Caco-2 (cell line): ENCODE data around the gene GAS5. TPM values are rescaled to one million over a fixed set of nuclear protein-coding genes. Genes with fewer than 3 reads are reported as not detected.

ENCODE experiments used
- BruUV-seq: library from RNA; stranded (reverse); fragments of 400-500 nt; replicated peaks from 2 replicates; lab custom pipeline; 2021; lab: Mats Ljungman, UMichigan
- CTCF ChIA-PET: fragments of 300-600 bp; sonication (Branson Sonifier 250); formaldehyde crosslinking; loops from one replicate; lab custom pipeline; 2022; ENCODE audit warnings: antibody characterized with exemption; lab: Charles Lee
- POLR2A ChIA-PET: fragments of 300-600 bp; sonication (Branson Sonifier 250); formaldehyde crosslinking; loops from one replicate; lab custom pipeline; 2022; ENCODE audit warnings: antibody characterized with exemption; lab: Charles Lee
- DNase-seq, 2 experiments: peaks; one replicate each; pipeline versions ENCODE4 v3.0.0 to v3.0.0-alpha.2; 2020 to 2022
- H3K27me3 ChIP-seq: replicated peaks from 2 replicates; pipeline ENCODE4 v1.6.0; 2011; ENCODE audit warnings: low read length; ENCODE audit not compliant: control insufficient read depth, insufficient read depth
- H3K36me3 ChIP-seq: 2 replicates; pipeline ENCODE4 v1.5.1; 2011; ENCODE audit warnings: low read length; ENCODE audit not compliant: control insufficient read depth, insufficient read depth
- H3K4me1 ChIP-seq: fragments of 250-450 bp; sonication (Bioruptor Pico); 2 replicates; pipeline ENCODE4 v1.5.1; 2020; ENCODE audit warnings: mild to moderate bottlenecking
- H3K4me3 ChIP-seq: 2 replicates; pipeline ENCODE4 v1.5.1; 2011; ENCODE audit warnings: low read depth, mild to moderate bottlenecking, control low read depth, low read length
- H3K9me3 ChIP-seq: fragments of 250-450 bp; sonication (Bioruptor Pico); 2 replicates; pipeline ENCODE4 v1.5.1; 2020; ENCODE audit warnings: mild to moderate bottlenecking, moderate library complexity
- H3K27ac Mint-ChIP-seq: one replicate; pipeline ENCODE4 v1.8.0; 2022; ENCODE audit warnings: mixed read lengths; ENCODE audit not compliant: unreplicated experiment
- H3K27me3 Mint-ChIP-seq: one replicate; pipeline ENCODE4 v1.8.0; 2022; ENCODE audit warnings: mixed read lengths; ENCODE audit not compliant: insufficient read depth, unreplicated experiment
- H3K36me3 Mint-ChIP-seq: one replicate; pipeline ENCODE4 v1.8.0; 2022; ENCODE audit warnings: mild to moderate bottlenecking, mixed read lengths; ENCODE audit not compliant: insufficient read depth, unreplicated experiment
- H3K4me1 Mint-ChIP-seq: one replicate; pipeline ENCODE4 v1.8.0; 2022; ENCODE audit warnings: low read depth, mixed read lengths; ENCODE audit not compliant: unreplicated experiment
- H3K4me3 Mint-ChIP-seq: one replicate; pipeline ENCODE4 v1.8.0; 2022; ENCODE audit warnings: mild to moderate bottlenecking, moderate library complexity, mixed read lengths; ENCODE audit not compliant: unreplicated experiment
- H3K9me3 Mint-ChIP-seq: one replicate; pipeline ENCODE4 v1.8.0; 2022; ENCODE audit warnings: mixed read lengths; ENCODE audit not compliant: unreplicated experiment
- intact Hi-C: fragments of 100-400 bp; cut with micrococcal nuclease; formaldehyde crosslinking; loops from one replicate; pipeline ENCODE4 v1.10.0; 2022; ENCODE audit not compliant: unreplicated experiment
- total RNA-seq: library from RNA; stranded (reverse); gene quantifications from 2 replicates; pipeline ENCODE4 v1.2.3, GENCODE V29; 2022
- TF ChIP-seq, protein P1 (sequence below), 2 experiments: fragments of 200-600 bp in 1 of 2; IDR thresholded peaks; 1 replicate in 1 of 2; 2 replicates in 1 of 2; pipeline versions ENCODE4 v1.5.1 to v1.8.0; 2011 to 2022; ENCODE audit warnings: antibody characterized with exemption in 1 of 2, control low read depth in 1 of 2, inconsistent platforms in 1 of 2, low read depth in 1 of 2, low read length in 1 of 2, mild to moderate bottlenecking in 1 of 2, moderate library complexity in 1 of 2; ENCODE audit not compliant: insufficient read depth in 1 of 2, severe bottlenecking in 1 of 2, unreplicated experiment in 1 of 2

Gene GAS5
- total RNA-seq, 1 experiment from 2014 or later = 641 TPM

DNA sequence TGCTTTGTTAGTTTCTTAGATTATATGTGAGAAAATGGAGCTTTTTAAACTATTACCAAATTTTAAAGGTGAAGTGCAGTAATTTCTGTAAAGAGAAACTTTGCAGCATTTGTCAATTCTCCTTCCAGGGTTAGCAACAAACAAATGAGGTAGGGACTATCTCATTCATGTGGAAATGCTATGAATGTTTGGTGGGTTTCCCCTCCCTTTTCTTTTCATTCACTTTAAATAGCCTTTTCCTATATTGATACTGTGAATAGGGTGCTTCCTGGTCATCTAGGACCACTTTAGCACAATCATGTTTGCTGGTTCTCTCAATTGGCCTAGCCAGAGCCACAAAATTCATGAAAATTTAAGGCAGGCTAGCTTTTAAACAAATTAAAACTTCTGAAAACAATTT lies 21.0 kb upstream of the GAS5 start:
- ChIA-PET CTCF (no interaction called here), POLR2A (interaction anchor here (1.0 kb wide), 1 partner anchor 20 kb away, joined by 3 read pairs; the partner anchor contains the start of gene ZBTB37)
- H3K36me3 Mint-ChIP-seq = no peaks in the 10 kb centered on the region
- Histone ChIP-seq H3K9me3 (no peaks in the 10 kb centered on the region), H3K4me1 (peaks cover 5% of the 10 kb centered on the region; the same call in 1 of the 2 replicates), H3K27me3 (no peaks in the 10 kb centered on the region), H3K36me3 (no peaks in the 10 kb centered on the region; the same call in 1 of the 2 replicates), H3K4me3 (no peak overlapping the region)
- no peak overlapping the region for H3K27ac Mint-ChIP-seq
- BruUV-seq = no TSS peak
- TF ChIP-seq, protein P1, sequence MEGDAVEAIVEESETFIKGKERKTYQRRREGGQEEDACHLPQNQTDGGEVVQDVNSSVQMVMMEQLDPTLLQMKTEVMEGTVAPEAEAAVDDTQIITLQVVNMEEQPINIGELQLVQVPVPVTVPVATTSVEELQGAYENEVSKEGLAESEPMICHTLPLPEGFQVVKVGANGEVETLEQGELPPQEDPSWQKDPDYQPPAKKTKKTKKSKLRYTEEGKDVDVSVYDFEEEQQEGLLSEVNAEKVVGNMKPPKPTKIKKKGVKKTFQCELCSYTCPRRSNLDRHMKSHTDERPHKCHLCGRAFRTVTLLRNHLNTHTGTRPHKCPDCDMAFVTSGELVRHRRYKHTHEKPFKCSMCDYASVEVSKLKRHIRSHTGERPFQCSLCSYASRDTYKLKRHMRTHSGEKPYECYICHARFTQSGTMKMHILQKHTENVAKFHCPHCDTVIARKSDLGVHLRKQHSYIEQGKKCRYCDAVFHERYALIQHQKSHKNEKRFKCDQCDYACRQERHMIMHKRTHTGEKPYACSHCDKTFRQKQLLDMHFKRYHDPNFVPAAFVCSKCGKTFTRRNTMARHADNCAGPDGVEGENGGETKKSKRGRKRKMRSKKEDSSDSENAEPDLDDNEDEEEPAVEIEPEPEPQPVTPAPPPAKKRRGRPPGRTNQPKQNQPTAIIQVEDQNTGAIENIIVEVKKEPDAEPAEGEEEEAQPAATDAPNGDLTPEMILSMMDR (IDR thresholded peaks at IDR 0.05; ENCODE audit: insufficient read depth in 1 of 2, low read depth in 1 of 2, low read length in 1 of 2, severe bottlenecking in 1 of 2, unreplicated experiment in 1 of 2) = no peak
- no peak overlapping the region for H3K4me3 Mint-ChIP-seq
- no peaks in the 10 kb centered on the region for H3K9me3 Mint-ChIP-seq
- DNase-seq = no peak
- H3K4me1 Mint-ChIP-seq = peaks cover 8% of the 10 kb centered on the region
- H3K27me3 Mint-ChIP-seq = no peaks in the 10 kb centered on the region
- intact Hi-C loops = no loop called here

DNA sequence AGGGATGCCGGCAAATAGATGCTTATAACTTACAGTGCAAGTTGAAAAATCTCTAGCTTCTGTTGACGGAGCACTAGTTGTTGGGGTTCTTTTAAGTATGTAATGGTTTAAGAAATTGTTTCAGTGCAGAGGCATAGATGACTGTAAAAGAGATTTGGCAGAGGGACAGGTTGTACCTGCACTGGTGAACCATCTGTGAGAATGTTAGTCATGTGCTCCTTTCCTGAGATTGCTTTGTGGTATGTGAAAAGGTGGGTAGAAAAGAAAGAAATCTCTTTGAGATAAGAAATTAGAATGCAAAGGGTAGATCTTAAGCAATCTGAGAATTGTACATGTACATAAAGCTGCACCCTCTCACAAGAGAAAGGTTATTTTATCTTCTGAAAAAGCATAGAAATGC lies 19.8 kb upstream of the GAS5 start:
- Histone ChIP-seq H3K36me3 (no peaks in the 10 kb centered on the region; the same call in 1 of the 2 replicates), H3K4me1 (peaks cover 5% of the 10 kb centered on the region; the same call in 1 of the 2 replicates), H3K4me3 (no peak overlapping the region), H3K27me3 (no peaks in the 10 kb centered on the region), H3K9me3 (no peaks in the 10 kb centered on the region)
- Mint-ChIP-seq H3K4me1 (peaks cover 8% of the 10 kb centered on the region), H3K4me3 (no peak overlapping the region), H3K27ac (no peak overlapping the region), H3K27me3 (no peaks in the 10 kb centered on the region), H3K36me3 (no peaks in the 10 kb centered on the region), H3K9me3 (no peaks in the 10 kb centered on the region)
- CTCF ChIA-PET = no interaction called here
- TF ChIP-seq, protein P1 (IDR thresholded peaks at IDR 0.05; ENCODE audit: insufficient read depth in 1 of 2, low read depth in 1 of 2, low read length in 1 of 2, severe bottlenecking in 1 of 2, unreplicated experiment in 1 of 2) = no peak
- intact Hi-C loops = no loop called here
- BruUV-seq = no TSS peak
- POLR2A ChIA-PET = interaction anchor here (1.0 kb wide), 1 partner anchor 19 kb away, joined by 3 read pairs; the partner anchor contains the start of gene ZBTB37
- no peak for DNase-seq

DNA sequence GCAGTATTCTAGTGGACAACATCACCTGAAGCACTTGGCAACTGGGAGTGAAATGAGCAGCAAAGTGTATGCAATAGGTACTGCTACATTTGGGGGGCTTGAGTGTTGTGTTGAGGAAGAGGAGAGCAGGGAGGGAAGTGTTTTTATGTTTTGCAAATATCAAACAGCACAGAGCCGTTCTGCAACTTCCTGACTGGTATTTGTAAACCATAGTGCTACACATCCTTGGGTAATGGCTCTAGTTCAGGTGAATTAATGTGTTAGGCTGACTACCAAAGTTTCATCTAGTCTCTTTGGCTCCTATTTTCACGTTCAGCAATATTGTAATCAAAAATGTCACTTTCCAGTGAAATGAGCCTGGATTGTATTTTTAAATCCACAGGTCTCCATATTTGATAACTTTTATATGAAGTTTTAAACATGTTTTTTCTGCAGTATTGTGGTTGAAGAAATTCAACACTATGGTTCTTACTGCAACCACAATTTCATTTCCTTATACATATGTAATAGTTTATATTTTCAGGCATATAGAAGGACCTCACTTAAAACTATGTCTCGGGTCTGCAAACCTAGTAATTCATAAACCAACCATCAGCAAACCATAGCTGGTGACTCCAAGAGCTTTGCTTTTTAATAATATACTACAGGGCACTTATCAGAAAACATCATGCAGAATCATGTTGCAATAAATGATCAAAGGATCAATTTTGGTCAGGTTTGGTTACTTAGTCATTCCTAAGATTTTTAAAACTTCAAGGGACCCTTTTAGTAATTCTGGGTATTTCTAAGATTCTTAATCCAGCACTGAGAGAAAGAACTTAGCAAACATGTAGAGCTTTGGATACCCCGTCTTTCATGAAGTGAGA lies 19.2 kb upstream of the GAS5 start:
- no peak for DNase-seq
- CTCF ChIA-PET = no interaction called here
- Mint-ChIP-seq H3K27ac (no peak overlapping the region), H3K4me1 (peaks cover 8% of the 10 kb centered on the region), H3K36me3 (no peaks in the 10 kb centered on the region), H3K9me3 (no peaks in the 10 kb centered on the region), H3K4me3 (no peak overlapping the region), H3K27me3 (no peaks in the 10 kb centered on the region)
- no peak overlapping the region for H3K4me3 ChIP-seq
- peaks cover 5% of the 10 kb centered on the region; the same call in 1 of the 2 replicates for H3K4me1 ChIP-seq
- POLR2A ChIA-PET = no interaction called here
- no peaks in the 10 kb centered on the region for H3K27me3 ChIP-seq
- H3K9me3 ChIP-seq = no peaks in the 10 kb centered on the region
- intact Hi-C loops = no loop called here
- no TSS peak for BruUV-seq
- TF ChIP-seq, protein P1 (IDR thresholded peaks at IDR 0.05; ENCODE audit: insufficient read depth in 1 of 2, low read depth in 1 of 2, low read length in 1 of 2, severe bottlenecking in 1 of 2, unreplicated experiment in 1 of 2) = no peak
- no peaks in the 10 kb centered on the region; the same call in 1 of the 2 replicates for H3K36me3 ChIP-seq
